Neural progenitor cell (in vitro differentiated cells): ENCODE data around the gene SAMD3.

Experiments
- EZH2phosphoT487 ChIP-seq: fragments of 200-600 bp; sonication (generic); IDR thresholded peaks from 2 replicates; pipeline ENCODE4 v1.6.1; 2017; ENCODE audit warnings: antibody characterized with exemption
- TF ChIP-seq, protein P1 (sequence below): fragments of 200-600 bp; sonication (generic); IDR thresholded peaks from 2 replicates; pipeline ENCODE4 v1.5.1; 2017; ENCODE audit warnings: antibody characterized with exemption, mild to moderate bottlenecking

DNA sequence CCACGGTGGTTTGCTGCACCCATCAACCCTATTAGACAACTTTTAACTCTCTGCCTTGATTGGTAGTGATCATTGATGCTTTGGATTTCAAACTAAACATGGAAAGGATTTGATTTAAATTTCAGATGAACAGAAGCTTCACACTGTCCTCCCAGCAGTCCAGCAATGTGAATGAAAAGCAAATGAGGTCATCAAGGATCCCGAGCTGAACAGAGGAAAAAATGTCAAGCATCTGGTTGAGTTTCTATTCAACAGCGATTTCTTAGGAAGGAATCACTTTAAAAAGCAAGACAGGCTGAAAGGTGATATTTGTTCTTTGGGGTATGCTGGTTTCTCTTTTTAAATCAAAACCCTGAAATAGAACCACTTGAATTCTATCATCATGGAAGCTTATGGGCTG lies 10.6 kb upstream of the SAMD3 start:
- TF ChIP-seq EZH2phosphoT487: no peak
- TF ChIP-seq, protein P1, sequence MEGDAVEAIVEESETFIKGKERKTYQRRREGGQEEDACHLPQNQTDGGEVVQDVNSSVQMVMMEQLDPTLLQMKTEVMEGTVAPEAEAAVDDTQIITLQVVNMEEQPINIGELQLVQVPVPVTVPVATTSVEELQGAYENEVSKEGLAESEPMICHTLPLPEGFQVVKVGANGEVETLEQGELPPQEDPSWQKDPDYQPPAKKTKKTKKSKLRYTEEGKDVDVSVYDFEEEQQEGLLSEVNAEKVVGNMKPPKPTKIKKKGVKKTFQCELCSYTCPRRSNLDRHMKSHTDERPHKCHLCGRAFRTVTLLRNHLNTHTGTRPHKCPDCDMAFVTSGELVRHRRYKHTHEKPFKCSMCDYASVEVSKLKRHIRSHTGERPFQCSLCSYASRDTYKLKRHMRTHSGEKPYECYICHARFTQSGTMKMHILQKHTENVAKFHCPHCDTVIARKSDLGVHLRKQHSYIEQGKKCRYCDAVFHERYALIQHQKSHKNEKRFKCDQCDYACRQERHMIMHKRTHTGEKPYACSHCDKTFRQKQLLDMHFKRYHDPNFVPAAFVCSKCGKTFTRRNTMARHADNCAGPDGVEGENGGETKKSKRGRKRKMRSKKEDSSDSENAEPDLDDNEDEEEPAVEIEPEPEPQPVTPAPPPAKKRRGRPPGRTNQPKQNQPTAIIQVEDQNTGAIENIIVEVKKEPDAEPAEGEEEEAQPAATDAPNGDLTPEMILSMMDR: no peak
